Measurements from ENCODE around the gene SLC27A4. TPM values are rescaled to one million over a fixed set of nuclear protein-coding genes. Genes with fewer than 3 reads are reported as not detected.

SLC27A4 gene
- total and polyA plus RNA-seq, 9 donors, result 4.8 to 22.4 (median 10.8) TPM

- WGBS, 3 donors, result 77 to 80% (median 77%) methylated on average over 16 of the region's 16 CpGs
- no peak for TF ChIP-seq EP300 (IDR thresholded peaks at IDR 0.05)
- no peak for TF ChIP-seq POLR2A (IDR thresholded peaks at IDR 0.05)
- no peak for TF ChIP-seq CTCF (IDR thresholded peaks at IDR 0.05)
- intact Hi-C loops (cut with DNase I), result no loop called here
Measured at GRCh38 chr9:128296340-128297220, 43.7 kb upstream of the SLC27A4 start.

GRCh38 chr9:128297221-128297773 is 43.0 kb upstream of the SLC27A4 start:
- no peak overlapping the region for H3K27ac ChIP-seq
- H3K36me3 ChIP-seq, result no peaks in the 10 kb centered on the region
- no peak overlapping the region for H3K4me3 ChIP-seq
- 81 to 84% (median 82%) methylated on average over 2 of the region's 2 CpGs for WGBS, 3 donors
- no peaks in the 10 kb centered on the region for H3K9me3 ChIP-seq
- intact Hi-C loops (cut with DNase I), result no loop called here
- TF ChIP-seq EP300 (IDR thresholded peaks at IDR 0.05), result no peak
- no peak for TF ChIP-seq CTCF (IDR thresholded peaks at IDR 0.05)
- TF ChIP-seq POLR2A (IDR thresholded peaks at IDR 0.05), result no peak
- DNase-seq, result no peak
- no peaks in the 10 kb centered on the region for H3K4me1 ChIP-seq (ENCODE audit: insufficient read depth)
- H3K27me3 ChIP-seq, result no peaks in the 10 kb centered on the region

More at GRCh38 chr9:128296340-128297220, 43.7 kb upstream of the SLC27A4 start:
- no peak for DNase-seq
- Histone ChIP-seq H3K4me1 (ENCODE audit: insufficient read depth) (no peaks in the 10 kb centered on the region), H3K27me3 (no peaks in the 10 kb centered on the region), H3K27ac (no peak overlapping the region), H3K4me3 (no peak overlapping the region), H3K36me3 (no peaks in the 10 kb centered on the region), H3K9me3 (no peaks in the 10 kb centered on the region)

GRCh38 chr9:128298535-128299482 is 41.5 kb upstream of the SLC27A4 start:
- H3K4me1 ChIP-seq (ENCODE audit: insufficient read depth), result no peaks in the 10 kb centered on the region
- H3K27me3 ChIP-seq, result no peaks in the 10 kb centered on the region
- 89 to 93% (median 92%) methylated on average over 20 of the region's 20 CpGs for WGBS, 3 donors
- H3K9me3 ChIP-seq, result no peaks in the 10 kb centered on the region
- no peaks in the 10 kb centered on the region for H3K36me3 ChIP-seq
- no peak for DNase-seq
- no peak overlapping the region for H3K27ac ChIP-seq
- TF ChIP-seq CTCF (IDR thresholded peaks at IDR 0.05) (no peak), POLR2A (IDR thresholded peaks at IDR 0.05) (no peak), EP300 (IDR thresholded peaks at IDR 0.05) (no peak)
- H3K4me3 ChIP-seq, result no peak overlapping the region
- intact Hi-C loops (cut with DNase I), result no loop called here

Data from ovary (tissue), 9 donors.